ENCODE measurements around the gene XRRA1. TPM values are rescaled to one million over a fixed set of nuclear protein-coding genes. Genes with fewer than 3 reads are reported as not detected.
"Not testable (repeated sequence)": the region's sequence is repeated elsewhere in the genome, so short reads cannot be mapped to it uniquely, and the experiment has no call there.

The XRRA1 gene
- total RNA-seq, 2 donors from 2014 or later: 12.2 to 31.2 TPM

DNA sequence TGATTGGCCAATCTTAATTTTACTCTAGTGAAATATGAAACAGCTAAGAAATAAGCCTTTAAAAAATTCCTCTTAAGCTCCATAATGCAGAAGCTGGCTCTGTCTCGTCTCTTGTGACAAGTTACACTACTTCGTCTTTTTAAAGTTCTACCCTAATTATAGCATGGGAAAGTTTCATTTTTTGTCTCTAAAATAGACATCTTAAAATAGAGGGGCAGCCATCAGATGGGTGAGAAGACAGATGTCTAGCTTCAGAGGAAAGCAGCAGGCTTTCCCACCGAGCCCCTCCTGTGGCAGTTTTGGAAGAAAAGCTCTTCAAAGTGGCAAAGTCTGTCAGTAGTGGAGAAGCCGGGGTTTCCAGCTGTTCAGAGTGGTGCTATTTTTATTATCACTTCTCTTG lies 39.5 kb downstream of the XRRA1 start:
- peaks cover 0 to 5% of the 10 kb centered on the region in 2 donors for H3K4me1 Mint-ChIP-seq (ENCODE audit: low read depth in 2 of 2)
- no peak overlapping the region for H3K27ac Mint-ChIP-seq
- no peaks in the 10 kb centered on the region for H3K9me3 Mint-ChIP-seq
- peaks cover 12% of the 10 kb centered on the region for H3K36me3 Mint-ChIP-seq
- no peak overlapping the region for H3K4me3 Mint-ChIP-seq
- H3K27me3 Mint-ChIP-seq: no peaks in the 10 kb centered on the region
- ATAC-seq (no peak), DNase-seq (ENCODE audit: low spot score) (no peak)

DNA sequence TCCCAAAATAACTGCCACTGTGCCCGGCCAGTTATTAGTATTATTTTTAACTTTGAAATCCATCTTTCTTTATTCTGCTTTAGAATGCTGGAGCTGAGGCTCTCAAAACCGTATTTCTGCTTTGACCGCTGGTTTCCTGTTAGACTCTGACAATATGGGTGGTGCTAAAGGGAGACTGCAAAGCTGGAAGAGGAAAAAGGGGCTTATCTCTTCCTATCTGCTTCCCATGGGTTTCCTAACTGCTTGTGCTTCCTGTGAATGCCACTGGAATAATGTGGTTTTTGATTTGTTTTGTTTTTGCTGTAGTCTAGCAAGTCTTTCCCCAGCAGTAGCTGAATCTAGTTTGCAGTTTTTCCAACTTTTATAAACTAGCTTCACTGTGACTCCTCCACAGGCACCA lies 43.6 kb downstream of the XRRA1 start:
- H3K4me1 Mint-ChIP-seq (ENCODE audit: low read depth in 2 of 2): peaks cover 0 to 5% of the 10 kb centered on the region in 2 donors
- ATAC-seq (no peak), DNase-seq (ENCODE audit: low spot score) (no peak)
- H3K27ac Mint-ChIP-seq: no peak overlapping the region
- peaks cover 26% of the 10 kb centered on the region for H3K36me3 Mint-ChIP-seq
- peaks cover 10% of the 10 kb centered on the region for H3K9me3 Mint-ChIP-seq
- no peak overlapping the region for H3K4me3 Mint-ChIP-seq
- H3K27me3 Mint-ChIP-seq: no peaks in the 10 kb centered on the region

DNA sequence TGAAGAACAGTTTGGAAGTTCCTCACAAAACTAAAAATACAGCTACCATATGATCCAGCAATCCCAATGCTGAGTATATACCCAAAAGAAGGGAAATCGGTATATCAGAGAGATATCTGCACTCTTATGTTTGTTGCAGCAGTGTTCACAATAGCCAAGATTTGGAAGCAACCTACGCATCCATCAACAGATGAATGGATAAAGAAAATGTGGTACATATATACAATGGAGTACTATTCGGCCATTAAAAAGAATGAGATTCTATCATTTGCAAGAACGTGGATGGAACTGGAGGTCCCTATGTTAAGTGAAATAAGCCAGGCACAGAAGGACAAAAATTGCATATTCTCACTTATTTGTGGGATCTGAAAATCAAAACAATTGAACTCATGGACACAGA lies 46.5 kb downstream of the XRRA1 start:
- no peak for ATAC-seq
- H3K9me3 Mint-ChIP-seq: peaks cover 16% of the 10 kb centered on the region
- H3K36me3 Mint-ChIP-seq: peaks cover 41% of the 10 kb centered on the region
- H3K27ac Mint-ChIP-seq: no peak overlapping the region
- H3K27me3 Mint-ChIP-seq: no peaks in the 10 kb centered on the region
- no peak for DNase-seq (ENCODE audit: low spot score)
- H3K4me3 Mint-ChIP-seq: no peak overlapping the region
- H3K4me1 Mint-ChIP-seq (ENCODE audit: low read depth in 2 of 2): peaks cover 0 to 5% of the 10 kb centered on the region in 2 donors

DNA sequence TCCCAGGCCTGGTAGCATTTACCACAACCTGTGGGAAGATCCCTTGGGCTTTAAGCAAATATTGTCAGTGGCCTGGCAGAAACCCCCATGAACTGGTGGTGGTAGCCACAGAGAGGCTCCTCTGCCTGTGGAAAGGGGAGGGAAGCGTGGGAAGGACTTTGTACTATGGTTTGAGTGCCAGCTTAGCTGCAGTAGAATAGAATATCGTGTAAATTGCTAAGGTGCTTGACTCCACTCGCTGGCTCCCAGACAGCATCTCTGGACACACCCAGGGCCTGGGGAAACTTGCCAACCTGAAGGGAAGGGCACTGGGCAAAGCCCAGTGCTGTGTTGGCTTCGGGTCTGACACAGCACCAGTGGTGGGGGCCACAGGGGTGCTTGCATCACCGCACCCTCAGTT lies 52.6 kb downstream of the XRRA1 start:
- DNase-seq (ENCODE audit: low spot score) (no peak), ATAC-seq (no peak)
- Mint-ChIP-seq H3K4me3 (no peak overlapping the region), H3K27ac (no peak overlapping the region), H3K9me3 (peaks cover 32% of the 10 kb centered on the region), H3K4me1 (ENCODE audit: low read depth in 2 of 2) (no peaks in the 10 kb centered on the region), H3K36me3 (peaks cover 55% of the 10 kb centered on the region), H3K27me3 (no peaks in the 10 kb centered on the region)

DNA sequence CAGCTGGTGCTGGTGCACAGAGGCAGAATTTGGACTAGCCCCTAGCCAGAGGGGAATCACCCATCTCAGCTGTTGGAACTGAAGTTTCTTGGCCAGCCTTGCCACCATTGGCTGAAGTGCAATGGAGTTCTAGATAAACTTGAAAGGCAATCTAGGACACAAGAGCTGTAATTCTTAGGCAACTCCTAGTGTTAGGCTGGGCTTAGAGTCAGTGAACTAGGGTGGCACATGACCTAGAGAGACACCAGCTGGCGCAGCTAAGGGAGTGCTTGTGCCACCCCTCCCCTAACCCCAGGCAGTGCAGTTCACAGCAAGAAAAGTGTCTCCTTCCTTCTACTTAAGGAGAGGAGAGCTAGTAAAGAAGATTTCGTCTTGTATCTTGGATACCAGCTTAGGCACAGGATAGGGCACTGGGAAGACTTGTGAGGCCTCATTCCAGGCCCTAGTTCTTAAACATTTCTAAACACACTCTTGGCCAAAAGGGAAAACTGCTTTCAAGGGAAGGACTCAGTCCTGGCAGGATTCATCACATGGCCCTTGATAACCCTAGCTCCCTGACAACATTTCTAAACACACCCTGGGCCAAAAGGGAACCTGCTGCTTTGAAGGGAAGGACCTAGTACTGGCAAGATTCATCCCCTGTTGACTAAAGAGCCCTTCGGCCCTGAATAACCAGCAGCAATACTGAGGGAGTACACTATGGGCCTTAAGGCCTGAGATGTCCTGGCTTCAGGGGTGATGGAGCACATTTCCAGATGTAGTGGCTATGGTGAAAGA lies 53.4 kb downstream of the XRRA1 start:
- Mint-ChIP-seq H3K9me3 (peaks cover 29% of the 10 kb centered on the region), H3K36me3 (peaks cover 47% of the 10 kb centered on the region), H3K4me1 (ENCODE audit: low read depth in 2 of 2) (no peaks in the 10 kb centered on the region), H3K4me3 (no peak overlapping the region), H3K27me3 (no peaks in the 10 kb centered on the region), H3K27ac (no peak overlapping the region)
- no peak for ATAC-seq
- DNase-seq (ENCODE audit: low spot score): no peak

DNA sequence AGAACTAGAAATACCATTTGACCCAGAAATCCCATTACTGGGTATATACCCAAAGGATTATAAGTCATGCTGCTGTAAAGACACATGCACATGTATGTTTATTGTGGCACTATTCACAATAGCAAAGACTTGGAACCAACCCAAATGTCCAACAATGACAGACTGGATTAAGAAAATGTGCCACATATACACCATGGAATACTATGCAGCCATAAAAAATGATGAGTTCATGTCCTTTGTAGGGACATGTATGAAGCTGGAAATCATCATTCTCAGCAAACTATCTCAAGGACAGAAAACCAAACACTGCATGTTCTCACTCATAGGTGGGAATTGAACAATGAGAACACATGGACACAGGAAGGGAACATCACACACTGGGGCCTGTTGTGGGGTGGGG lies 55.9 kb downstream of the XRRA1 start:
- Mint-ChIP-seq H3K9me3 (peaks cover 32% of the 10 kb centered on the region), H3K36me3 (peaks cover 54% of the 10 kb centered on the region)
- not testable (repeated sequence) for H3K4me3 Mint-ChIP-seq; ATAC-seq; H3K27me3 Mint-ChIP-seq; DNase-seq (ENCODE audit: low spot score); H3K27ac Mint-ChIP-seq; H3K4me1 Mint-ChIP-seq (ENCODE audit: low read depth in 2 of 2)

DNA sequence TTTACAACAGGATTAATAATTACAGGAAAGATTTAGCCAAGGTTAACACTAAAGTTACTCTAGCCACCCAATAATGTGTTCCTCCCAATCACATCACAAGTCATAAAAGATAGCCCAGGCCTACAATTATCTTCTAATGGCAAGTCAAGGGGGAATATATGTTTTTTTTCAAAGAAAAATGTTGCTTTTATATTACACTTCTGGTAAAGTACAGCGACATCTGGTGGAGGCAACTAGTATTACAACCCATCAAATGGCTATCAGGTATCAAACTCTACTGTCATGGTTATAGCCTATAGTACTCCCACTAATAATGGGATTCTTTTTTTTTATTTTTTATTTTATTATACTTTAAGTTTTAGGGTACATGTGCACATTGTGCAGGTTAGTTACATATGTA lies 71.8 kb downstream of the XRRA1 start:
- DNase-seq (ENCODE audit: low spot score) (no peak), ATAC-seq (no peak)
- Mint-ChIP-seq H3K36me3 (peaks cover 18% of the 10 kb centered on the region), H3K27me3 (no peaks in the 10 kb centered on the region), H3K4me1 (ENCODE audit: low read depth in 2 of 2) (no peaks in the 10 kb centered on the region), H3K4me3 (no peak overlapping the region), H3K9me3 (no peaks in the 10 kb centered on the region), H3K27ac (no peak overlapping the region)

DNA sequence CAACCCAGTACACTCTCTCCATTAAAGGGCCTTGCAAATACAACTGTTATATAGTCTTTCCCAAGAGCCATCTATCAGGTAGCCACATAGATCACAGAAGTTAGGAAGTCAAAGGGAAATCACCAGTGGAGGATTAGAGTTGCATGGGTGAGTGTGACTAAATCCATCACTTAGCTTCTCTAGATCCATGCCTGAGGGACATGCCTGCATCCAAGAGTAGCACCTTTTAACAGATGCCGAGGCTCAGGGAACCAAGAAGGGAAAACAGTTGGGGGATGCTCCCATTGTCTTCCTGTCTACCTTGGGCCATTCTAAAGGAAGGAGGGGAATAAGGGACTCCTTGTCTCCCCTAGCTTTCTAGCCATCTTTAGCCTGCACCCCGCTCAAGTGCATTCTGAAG lies 77.9 kb downstream of the XRRA1 start:
- no peak overlapping the region for H3K27ac Mint-ChIP-seq
- H3K27me3 Mint-ChIP-seq: no peaks in the 10 kb centered on the region
- H3K36me3 Mint-ChIP-seq: peaks cover 64% of the 10 kb centered on the region
- H3K4me1 Mint-ChIP-seq (ENCODE audit: low read depth in 2 of 2): peaks cover 0 to 2% of the 10 kb centered on the region in 2 donors
- no peak for ATAC-seq
- peaks cover 43% of the 10 kb centered on the region for H3K9me3 Mint-ChIP-seq
- H3K4me3 Mint-ChIP-seq: no peak overlapping the region
- DNase-seq (ENCODE audit: low spot score): no peak

DNA sequence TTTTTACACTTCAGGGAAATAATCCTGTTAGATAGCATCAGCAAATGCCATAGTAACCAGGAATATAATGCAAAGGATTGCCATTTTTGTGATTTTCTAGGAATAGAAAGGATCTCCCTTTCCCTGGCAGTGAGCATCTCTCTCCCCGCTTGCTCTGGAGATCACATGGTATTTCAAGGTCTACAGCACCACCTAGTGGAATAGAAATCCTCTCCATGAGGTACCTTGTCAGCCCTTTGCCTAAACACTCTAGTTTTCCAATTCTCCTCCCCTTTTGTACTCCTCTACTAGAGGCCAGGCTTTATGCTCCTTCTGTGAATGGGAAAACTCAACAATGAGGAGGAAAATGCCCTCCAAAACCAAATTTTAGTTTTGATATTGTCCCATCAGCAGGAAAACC lies 78.4 kb downstream of the XRRA1 start:
- DNase-seq (ENCODE audit: low spot score): no peak
- H3K27ac Mint-ChIP-seq: no peak overlapping the region
- no peaks in the 10 kb centered on the region for H3K27me3 Mint-ChIP-seq
- no peak overlapping the region for H3K4me3 Mint-ChIP-seq
- peaks cover 68% of the 10 kb centered on the region for H3K36me3 Mint-ChIP-seq
- H3K9me3 Mint-ChIP-seq: peaks cover 43% of the 10 kb centered on the region
- ATAC-seq: no peak
- H3K4me1 Mint-ChIP-seq (ENCODE audit: low read depth in 2 of 2): peaks cover 0 to 2% of the 10 kb centered on the region in 2 donors

DNA sequence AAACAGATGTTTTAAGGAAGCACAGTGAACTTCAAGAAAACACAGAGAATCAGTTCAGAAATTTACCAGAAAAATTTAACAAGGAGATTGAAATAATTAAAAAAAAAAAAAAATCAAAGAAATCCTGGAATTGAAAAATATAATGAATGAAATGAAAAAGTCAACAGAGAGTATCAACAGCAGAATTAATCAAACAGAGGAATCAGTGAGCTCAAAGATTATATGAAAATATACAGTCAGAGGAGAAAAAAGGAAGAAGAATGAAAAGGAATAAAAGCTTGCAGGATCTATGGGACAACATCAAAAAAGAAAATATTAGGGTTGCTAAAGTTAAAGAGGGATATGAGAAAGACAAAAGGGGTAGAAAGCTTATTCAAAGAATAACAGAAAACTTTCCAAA lies 82.3 kb downstream of the XRRA1 start:
- no peak overlapping the region for H3K4me3 Mint-ChIP-seq
- no peak overlapping the region for H3K27ac Mint-ChIP-seq
- peaks cover 38% of the 10 kb centered on the region for H3K9me3 Mint-ChIP-seq
- DNase-seq (ENCODE audit: low spot score): no peak
- H3K27me3 Mint-ChIP-seq: no peaks in the 10 kb centered on the region
- no peak for ATAC-seq
- peaks cover 0 to 2% of the 10 kb centered on the region in 2 donors for H3K4me1 Mint-ChIP-seq (ENCODE audit: low read depth in 2 of 2)
- H3K36me3 Mint-ChIP-seq: peaks cover 82% of the 10 kb centered on the region

DNA sequence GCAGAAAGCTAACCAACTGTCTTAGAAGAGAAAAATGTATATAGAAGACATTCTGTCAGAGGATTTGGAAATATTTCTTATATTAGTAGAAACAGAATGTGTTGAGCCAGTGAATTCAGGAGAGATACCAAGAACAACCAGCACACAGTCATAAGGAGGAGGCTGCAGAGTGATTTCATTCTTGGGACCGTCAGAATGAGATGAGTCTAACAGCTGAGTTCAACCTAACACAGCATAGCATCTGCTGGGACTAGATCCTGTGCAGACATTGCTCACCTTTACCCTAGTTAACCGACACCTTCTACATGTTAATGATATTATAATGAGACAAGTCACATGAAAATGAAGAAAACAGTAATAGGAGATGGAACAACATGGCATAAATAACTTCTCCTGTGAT lies 85.5 kb downstream of the XRRA1 start:
- Mint-ChIP-seq H3K27me3 (no peaks in the 10 kb centered on the region), H3K4me3 (no peak overlapping the region), H3K9me3 (peaks cover 16% of the 10 kb centered on the region), H3K36me3 (peaks cover 60% of the 10 kb centered on the region), H3K4me1 (ENCODE audit: low read depth in 2 of 2) (no peaks in the 10 kb centered on the region), H3K27ac (no peak overlapping the region)
- no peak for DNase-seq (ENCODE audit: low spot score)
- peak in 1 of 2 donors; percentile 43 for ATAC-seq

DNA sequence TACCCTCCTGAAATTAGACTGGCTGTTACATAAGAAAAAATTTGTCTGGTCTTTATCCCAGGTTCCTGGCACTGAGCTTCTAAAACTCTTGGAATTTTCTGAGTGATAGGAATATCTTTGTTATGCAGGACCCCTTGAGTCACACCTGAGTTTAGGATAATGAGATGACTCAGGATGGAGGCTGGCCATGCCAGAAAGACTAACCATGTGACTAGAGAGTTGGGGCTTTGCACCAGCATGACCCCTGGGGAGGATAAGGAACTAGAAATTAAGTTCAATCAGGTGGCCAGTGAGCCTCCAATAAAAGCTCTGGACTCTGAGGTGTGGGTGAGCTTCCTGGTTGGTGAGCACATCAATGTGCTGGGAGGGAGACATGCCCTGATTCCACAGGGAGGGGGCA lies 88.1 kb downstream of the XRRA1 start:
- no peak for DNase-seq (ENCODE audit: low spot score)
- Mint-ChIP-seq H3K4me1 (ENCODE audit: low read depth in 2 of 2) (no peaks in the 10 kb centered on the region), H3K27me3 (no peaks in the 10 kb centered on the region), H3K9me3 (no peaks in the 10 kb centered on the region), H3K27ac (no peak overlapping the region), H3K36me3 (peaks cover 43% of the 10 kb centered on the region), H3K4me3 (no peak overlapping the region)
- no peak for ATAC-seq

DNA sequence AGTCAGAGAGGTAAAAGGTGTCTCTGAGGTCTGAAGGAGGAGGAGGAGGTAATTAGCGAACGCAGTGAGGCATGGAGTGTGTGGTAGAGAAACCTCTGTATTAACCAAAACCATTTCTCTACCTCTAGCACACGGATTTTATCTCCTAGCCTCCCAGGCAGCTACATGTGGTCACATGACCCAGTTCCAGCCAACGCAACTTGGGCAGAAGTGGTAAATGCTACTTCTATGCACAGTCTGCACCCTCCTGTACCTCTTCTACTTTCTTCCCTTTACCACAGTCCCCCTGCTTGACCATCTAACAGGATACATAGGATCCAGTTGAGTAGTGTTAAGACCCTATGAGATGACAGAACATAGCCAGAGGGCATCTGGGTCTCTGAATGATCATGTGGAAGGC lies 95.7 kb downstream of the XRRA1 start:
- Mint-ChIP-seq H3K4me3 (no peak overlapping the region), H3K27ac (no peak overlapping the region), H3K36me3 (peaks cover 8% of the 10 kb centered on the region), H3K4me1 (ENCODE audit: low read depth in 2 of 2) (peaks cover 0 to 3% of the 10 kb centered on the region in 2 donors), H3K27me3 (no peaks in the 10 kb centered on the region), H3K9me3 (no peaks in the 10 kb centered on the region)
- no peak for DNase-seq (ENCODE audit: low spot score)
- ATAC-seq: no peak

DNA sequence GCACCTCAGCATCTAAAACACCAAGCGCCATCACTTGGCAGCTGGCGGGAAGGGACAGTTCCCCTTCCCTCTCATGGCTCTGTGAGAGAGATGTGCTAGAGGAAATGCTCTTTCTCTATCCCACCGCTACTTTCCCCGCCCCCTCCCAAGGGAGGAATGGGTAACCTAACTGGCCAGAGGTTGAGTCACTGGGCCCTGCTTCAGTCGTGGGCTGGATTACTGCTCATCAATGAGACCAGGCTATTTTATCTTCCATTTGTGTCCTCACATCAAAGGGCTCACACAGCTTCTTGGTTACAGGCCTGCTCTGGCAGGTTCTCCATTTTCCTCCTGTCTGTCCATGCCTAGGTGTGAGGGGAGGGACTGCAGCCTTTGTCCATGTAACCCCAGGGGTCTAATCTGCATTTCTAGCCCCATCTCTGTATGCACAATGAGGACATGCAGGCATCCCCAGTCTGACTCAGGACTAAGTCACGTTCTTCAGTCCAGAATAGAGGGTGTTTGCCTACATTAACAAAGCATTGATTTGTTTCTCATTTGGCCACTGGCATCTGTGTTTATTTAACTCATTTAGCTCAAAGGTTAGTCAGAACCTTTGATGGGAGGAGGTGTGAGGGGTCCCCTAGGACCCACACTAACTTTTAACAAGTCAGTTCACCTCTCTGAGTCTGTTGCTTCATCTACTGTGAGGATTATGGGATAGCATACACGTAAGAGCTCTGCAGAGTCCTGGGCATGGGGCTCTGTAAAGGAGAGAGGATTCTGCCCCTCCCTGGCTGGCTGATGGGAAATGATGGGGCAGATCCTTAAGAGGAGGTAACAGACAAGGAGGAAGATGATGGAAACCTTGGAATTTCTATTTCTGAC lies 99.1 kb downstream of the XRRA1 start:
- Mint-ChIP-seq H3K9me3 (no peaks in the 10 kb centered on the region), H3K27ac (no peak overlapping the region), H3K27me3 (no peaks in the 10 kb centered on the region), H3K4me1 (ENCODE audit: low read depth in 2 of 2) (peaks cover 23 to 24% of the 10 kb centered on the region in 2 donors), H3K36me3 (peaks cover 6% of the 10 kb centered on the region), H3K4me3 (no peak overlapping the region)
- DNase-seq (ENCODE audit: low spot score) (no peak), ATAC-seq (no peak)
